ENCODE results near the gene HS3ST3A1. TPM values are rescaled to one million over a fixed set of nuclear protein-coding genes. Genes with fewer than 3 reads are reported as not detected.
A peak's percentile ranks its signal among the peaks of the same experiment; 100 is the strongest.

Gene HS3ST3A1
- total and polyA plus RNA-seq, 2 donors from 2014 or later: 1.2 to 2.2 TPM

- Histone ChIP-seq H3K9me3 (ENCODE audit: control insufficient read depth in 2 of 3, insufficient read depth in 1 of 3, low read length in 3 of 3) (no peaks in the 10 kb centered on the region), H3K4me3 (ENCODE audit: low read length in 3 of 3) (no peak overlapping the region), H3K36me3 (ENCODE audit: control insufficient read depth in 2 of 3, insufficient read depth in 3 of 3, low read length in 3 of 3) (no peaks in the 10 kb centered on the region), H3K9ac (ENCODE audit: low read length in 3 of 3) (no peak overlapping the region), H3K27ac (ENCODE audit: low read depth in 2 of 2, low read length in 2 of 2) (no peak overlapping the region), H3K27me3 (ENCODE audit: control insufficient read depth, insufficient read depth, low read length) (no peaks in the 10 kb centered on the region), H3K4me1 (ENCODE audit: control insufficient read depth in 2 of 3, insufficient read depth in 2 of 3, low read depth in 1 of 3, low read length in 3 of 3) (no peaks in the 10 kb centered on the region)
- peak in 2 of 5 donors; percentile 43 to 73 for DNase-seq
- TF ChIP-seq CTCF (IDR thresholded peaks at IDR 0.05; ENCODE audit: borderline replicate concordance, extremely low read depth, insufficient read depth): no peak
- intact Hi-C loops (cut with DNase I): no loop called here
- FAIRE-seq: no peak
Measured at GRCh38 chr17:13509527-13509926, 92.2 kb downstream of the HS3ST3A1 start.

GRCh38 chr17:13508896-13509295 lies 92.8 kb downstream of the HS3ST3A1 start:
- H3K36me3 ChIP-seq (ENCODE audit: control insufficient read depth in 2 of 3, insufficient read depth in 3 of 3, low read length in 3 of 3): no peaks in the 10 kb centered on the region
- H3K27ac ChIP-seq (ENCODE audit: low read depth in 2 of 2, low read length in 2 of 2): no peak overlapping the region
- no peak overlapping the region for H3K4me3 ChIP-seq (ENCODE audit: low read length in 3 of 3)
- peak in 2 of 5 donors; percentile 57 to 67 for DNase-seq
- FAIRE-seq: no peak
- intact Hi-C loops (cut with DNase I): no loop called here
- no peaks in the 10 kb centered on the region for H3K9me3 ChIP-seq (ENCODE audit: control insufficient read depth in 2 of 3, insufficient read depth in 1 of 3, low read length in 3 of 3)
- H3K27me3 ChIP-seq (ENCODE audit: control insufficient read depth, insufficient read depth, low read length): no peaks in the 10 kb centered on the region
- no peaks in the 10 kb centered on the region for H3K4me1 ChIP-seq (ENCODE audit: control insufficient read depth in 2 of 3, insufficient read depth in 2 of 3, low read depth in 1 of 3, low read length in 3 of 3)
- H3K9ac ChIP-seq (ENCODE audit: low read length in 3 of 3): no peak overlapping the region
- no peak for TF ChIP-seq CTCF (IDR thresholded peaks at IDR 0.05; ENCODE audit: borderline replicate concordance, extremely low read depth, insufficient read depth)

GRCh38 chr17:13503526-13503925 lies 98.2 kb downstream of the HS3ST3A1 start:
- intact Hi-C loops (cut with DNase I): no loop called here
- no peaks in the 10 kb centered on the region for H3K36me3 ChIP-seq (ENCODE audit: control insufficient read depth in 2 of 3, insufficient read depth in 3 of 3, low read length in 3 of 3)
- no peak for TF ChIP-seq CTCF (IDR thresholded peaks at IDR 0.05; ENCODE audit: borderline replicate concordance, extremely low read depth, insufficient read depth)
- H3K4me1 ChIP-seq (ENCODE audit: control insufficient read depth in 2 of 3, insufficient read depth in 2 of 3, low read depth in 1 of 3, low read length in 3 of 3): no peaks in the 10 kb centered on the region
- H3K27me3 ChIP-seq (ENCODE audit: control insufficient read depth, insufficient read depth, low read length): no peaks in the 10 kb centered on the region
- FAIRE-seq (no peak), DNase-seq (no peak)
- no peak overlapping the region for H3K4me3 ChIP-seq (ENCODE audit: low read length in 3 of 3)
- H3K9me3 ChIP-seq (ENCODE audit: control insufficient read depth in 2 of 3, insufficient read depth in 1 of 3, low read length in 3 of 3): no peaks in the 10 kb centered on the region
- no peak overlapping the region for H3K9ac ChIP-seq (ENCODE audit: low read length in 3 of 3)
- no peak overlapping the region for H3K27ac ChIP-seq (ENCODE audit: low read depth in 2 of 2, low read length in 2 of 2)

- FAIRE-seq: no peak
- H3K27ac ChIP-seq (ENCODE audit: low read depth in 2 of 2, low read length in 2 of 2): no peak overlapping the region
- no peaks in the 10 kb centered on the region for H3K27me3 ChIP-seq (ENCODE audit: control insufficient read depth, insufficient read depth, low read length)
- no peaks in the 10 kb centered on the region for H3K9me3 ChIP-seq (ENCODE audit: control insufficient read depth in 2 of 3, insufficient read depth in 1 of 3, low read length in 3 of 3)
- intact Hi-C loops (cut with DNase I): no loop called here
- no peak for DNase-seq
- no peak overlapping the region for H3K4me3 ChIP-seq (ENCODE audit: low read length in 3 of 3)
- no peak overlapping the region for H3K9ac ChIP-seq (ENCODE audit: low read length in 3 of 3)
- H3K4me1 ChIP-seq (ENCODE audit: control insufficient read depth in 2 of 3, insufficient read depth in 2 of 3, low read depth in 1 of 3, low read length in 3 of 3): no peaks in the 10 kb centered on the region
- H3K36me3 ChIP-seq (ENCODE audit: control insufficient read depth in 2 of 3, insufficient read depth in 3 of 3, low read length in 3 of 3): no peaks in the 10 kb centered on the region
- no peak for TF ChIP-seq CTCF (IDR thresholded peaks at IDR 0.05; ENCODE audit: borderline replicate concordance, extremely low read depth, insufficient read depth)
Measured at GRCh38 chr17:13502263-13502662, 99.5 kb downstream of the HS3ST3A1 start.
